Immature natural killer cell (primary cell): ENCODE results near the gene PRRC2B. TPM values are rescaled to one million over a fixed set of nuclear protein-coding genes. Genes with fewer than 3 reads are reported as not detected.
"Not testable (repeated sequence)": the region's sequence is repeated elsewhere in the genome, so short reads cannot be mapped to it uniquely, and the experiment has no call there.

ENCODE experiments used
- DNase-seq, 3 donors: peaks; one replicate each; pipeline ENCODE4 v3.0.0; 2022; ENCODE audit warnings: mixed read lengths in 1 of 3
- H3K27ac Mint-ChIP-seq, 6 donors: one replicate each; pipeline ENCODE4 v1.8.0; 2020; ENCODE audit warnings: mixed read lengths in 6 of 6, mild to moderate bottlenecking in 5 of 6, inconsistent platforms in 4 of 6, moderate library complexity in 3 of 6
- H3K27me3 Mint-ChIP-seq, 3 donors: one replicate each; pipeline ENCODE4 v1.8.0; 2020 to 2021; ENCODE audit warnings: low read depth in 3 of 3, mild to moderate bottlenecking in 3 of 3, mixed read lengths in 3 of 3, moderate library complexity in 3 of 3, inconsistent platforms in 1 of 3
- H3K36me3 Mint-ChIP-seq, 3 donors: one replicate each; pipeline ENCODE4 v1.8.0; 2020; ENCODE audit warnings: mixed read lengths in 3 of 3, inconsistent platforms in 2 of 3, mild to moderate bottlenecking in 2 of 3
- H3K4me1 Mint-ChIP-seq, 2 donors: one replicate each; pipeline ENCODE4 v1.8.0; 2020; ENCODE audit warnings: inconsistent platforms in 2 of 2, mild to moderate bottlenecking in 2 of 2, mixed read lengths in 2 of 2, moderate library complexity in 1 of 2
- H3K4me3 Mint-ChIP-seq, 5 donors: one replicate each; pipeline ENCODE4 v1.8.0; 2020; ENCODE audit warnings: mild to moderate bottlenecking in 5 of 5, mixed read lengths in 5 of 5, inconsistent platforms in 3 of 5, moderate library complexity in 3 of 5
- H3K9me3 Mint-ChIP-seq, 6 donors: one replicate each; pipeline ENCODE4 v1.8.0; 2020; ENCODE audit warnings: mild to moderate bottlenecking in 6 of 6, mixed read lengths in 6 of 6, inconsistent platforms in 4 of 6, moderate library complexity in 3 of 6
- polyA plus RNA-seq, 3 donors: library from polyadenylated mRNA; unstranded; fragments of 300-500 nt; fragmentation: Illumina TruSeq; gene quantifications; one replicate each; pipeline ENCODE4 v1.2.3, GENCODE V29; 2021

Gene PRRC2B
- polyA plus RNA-seq, 3 donors from 2014 or later: 2.0 to 48.1 (median 9.6) TPM

DNA sequence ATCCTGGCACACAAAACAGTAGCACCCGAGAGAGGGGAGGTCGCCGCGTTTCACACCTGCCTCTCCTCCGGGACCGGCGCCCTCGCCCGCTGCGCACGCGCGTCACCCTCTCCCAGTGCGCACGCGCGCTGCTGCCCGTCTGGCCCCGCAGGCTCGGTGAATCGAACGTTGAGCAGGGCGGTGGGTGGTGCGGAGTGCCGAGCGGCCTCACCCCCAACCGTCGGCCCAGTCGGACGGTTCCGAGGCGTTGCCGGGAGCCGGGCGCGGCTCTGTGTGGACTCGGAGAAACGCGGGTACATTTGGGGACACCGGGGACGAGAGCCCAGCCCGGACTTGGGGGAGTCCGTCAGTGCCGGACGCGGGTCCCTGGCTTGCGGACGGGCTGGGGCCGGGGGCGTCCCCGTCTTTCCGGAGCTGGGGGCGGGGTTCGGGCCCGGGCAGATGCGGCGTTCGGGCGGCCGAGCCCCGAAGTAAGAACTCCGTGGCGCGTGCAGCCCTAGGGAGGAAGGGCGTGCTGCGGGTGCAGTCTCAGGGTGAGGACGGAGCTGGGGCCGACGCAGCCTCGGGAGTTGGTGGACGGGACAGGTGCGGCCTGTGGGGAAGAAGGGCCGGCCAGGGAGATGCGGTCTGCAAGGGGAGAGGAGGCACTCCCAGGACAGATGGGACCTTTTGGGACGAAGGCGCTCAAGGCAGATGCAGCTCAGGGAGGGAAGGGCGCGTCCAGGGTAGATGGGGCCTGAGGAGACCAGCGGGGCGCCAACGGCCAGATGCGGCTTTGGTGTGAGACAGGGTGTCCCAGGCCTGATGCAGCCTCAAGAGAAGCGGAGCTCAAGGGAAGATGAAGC lies 109.1 kb downstream of the PRRC2B start, which contains the start of gene POMT1:
Gene POMT1, plus strand, starts transcription at position 138 of the 845 bp plus-strand sequence. CDS start 1,301 bp downstream, outside the sequence.
- peaks cover 0 to 14% (median 4%) of the 10 kb centered on the region in 3 donors for H3K36me3 Mint-ChIP-seq
- H3K4me1 Mint-ChIP-seq: peaks cover 40 to 50% of the 10 kb centered on the region in 2 donors
- H3K9me3 Mint-ChIP-seq: no peaks in the 10 kb centered on the region
- peak within 1 kb of the TSS; percentile 73 to 84 (median 80) for H3K27ac Mint-ChIP-seq
- H3K27me3 Mint-ChIP-seq: peaks cover 10 to 28% (median 14%) of the 10 kb centered on the region in 3 donors
- H3K4me3 Mint-ChIP-seq: peak within 1 kb of the TSS; percentile 88 to 93 (median 92)
- DNase-seq: peak; percentile 88 to 91 (median 89)

DNA sequence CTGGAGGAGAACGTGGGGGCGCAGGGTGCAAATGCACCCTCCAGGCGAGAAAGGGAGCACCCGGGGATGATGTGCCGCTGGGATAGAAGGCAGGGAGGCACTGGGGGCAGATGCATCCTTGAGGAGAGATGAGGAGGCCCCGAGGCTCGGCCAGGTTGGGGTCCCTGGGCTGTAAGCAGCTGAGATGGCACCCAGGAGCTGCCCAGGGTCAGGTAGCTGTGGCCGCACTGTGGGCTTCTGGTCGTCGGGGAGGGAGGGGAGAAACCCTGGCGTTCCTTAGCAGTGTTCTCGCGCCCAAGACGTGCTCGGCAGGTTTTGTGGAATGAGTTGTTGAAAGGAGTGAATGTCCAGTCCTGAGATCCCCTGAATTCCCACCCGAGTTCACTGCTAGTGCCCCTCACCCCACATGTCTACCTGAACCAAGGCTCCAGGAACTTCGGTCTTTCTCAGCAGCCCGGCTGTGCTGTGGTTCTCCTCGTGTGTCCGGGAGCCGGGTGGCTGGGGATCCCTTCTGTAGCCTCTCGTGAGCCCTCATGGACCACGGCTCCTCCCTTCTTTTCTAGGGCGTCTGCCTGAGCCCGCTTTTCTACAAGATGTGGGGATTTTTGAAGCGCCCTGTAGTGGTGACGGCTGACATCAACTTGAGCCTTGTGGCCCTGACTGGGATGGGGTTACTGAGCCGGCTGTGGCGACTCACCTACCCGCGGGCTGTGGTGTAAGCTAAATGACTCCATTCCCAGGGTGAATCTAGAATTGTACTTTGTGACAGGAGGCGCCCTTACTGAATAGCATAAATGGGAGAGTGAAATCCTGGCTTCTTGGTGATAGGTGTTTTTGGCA lies 110.0 kb downstream of the PRRC2B start:
- DNase-seq: peak in 2 of 3 donors; percentile 19 to 20
- Mint-ChIP-seq H3K4me3 (peak overlapping the region; percentile 88 to 93 (median 92)), H3K9me3 (no peaks in the 10 kb centered on the region), H3K27me3 (peaks cover 10 to 24% (median 14%) of the 10 kb centered on the region in 3 donors), H3K27ac (peak overlapping the region in 5 of 6 donors; percentile 76 to 81 (median 80)), H3K4me1 (peaks cover 40 to 50% of the 10 kb centered on the region in 2 donors), H3K36me3 (peaks cover 0 to 16% (median 4%) of the 10 kb centered on the region in 3 donors)

DNA sequence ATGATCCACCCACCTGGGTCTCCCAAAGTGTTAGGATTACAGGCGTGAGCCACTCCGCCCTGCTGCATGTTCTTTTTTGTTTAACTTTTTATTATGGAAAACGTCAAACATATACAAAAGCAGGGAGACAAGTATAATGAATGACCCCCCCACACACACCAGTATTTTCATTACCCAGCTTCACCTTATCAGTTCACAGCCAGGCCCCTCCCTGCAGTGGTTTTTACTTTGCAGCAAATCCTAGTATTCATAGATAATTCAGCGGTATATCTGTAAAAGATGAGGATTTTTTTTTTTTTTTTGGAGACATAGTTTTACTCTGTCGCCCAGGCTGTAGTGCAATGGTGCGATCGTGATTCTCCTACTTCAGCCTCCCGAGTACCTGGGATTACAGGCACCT lies 111.1 kb downstream of the PRRC2B start:
- Mint-ChIP-seq H3K36me3 (peaks cover 5 to 21% (median 9%) of the 10 kb centered on the region in 3 donors), H3K4me1 (peaks cover 35 to 44% of the 10 kb centered on the region in 2 donors), H3K9me3 (no peaks in the 10 kb centered on the region), H3K27me3 (peaks cover 9 to 18% (median 10%) of the 10 kb centered on the region in 3 donors), H3K4me3 (peak overlapping the region in 3 of 5 donors; percentile 38 to 52 (median 44)), H3K27ac (no peak overlapping the region)
- DNase-seq: no peak

DNA sequence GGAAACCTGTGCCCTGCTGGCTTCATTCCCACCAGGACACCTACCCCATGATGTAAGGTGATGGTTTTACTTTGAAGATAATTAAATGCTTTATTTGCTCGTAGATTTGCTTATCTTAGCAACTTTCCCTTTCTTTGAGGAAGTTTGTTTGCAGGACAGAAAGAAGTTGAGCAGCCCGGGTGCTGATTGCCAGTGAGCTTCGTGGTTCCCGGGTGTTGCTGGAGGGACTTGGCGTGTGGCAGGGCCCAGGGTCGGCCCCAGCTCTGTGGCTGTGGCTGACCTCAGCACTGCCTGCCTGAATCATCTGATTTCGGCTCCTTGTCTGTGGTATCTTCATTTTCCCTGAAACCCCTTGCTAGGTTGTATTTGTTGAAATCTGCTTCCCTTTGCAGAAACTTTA lies 117.5 kb downstream of the PRRC2B start:
- Mint-ChIP-seq H3K9me3 (no peaks in the 10 kb centered on the region), H3K27me3 (peaks cover 0 to 2% (median 0%) of the 10 kb centered on the region in 3 donors), H3K4me3 (no peak overlapping the region), H3K27ac (no peak overlapping the region), H3K4me1 (peaks cover 6 to 9% of the 10 kb centered on the region in 2 donors), H3K36me3 (peaks cover 8 to 41% (median 11%) of the 10 kb centered on the region in 3 donors)
- no peak for DNase-seq

- H3K27ac Mint-ChIP-seq: no peak overlapping the region
- no peak overlapping the region for H3K4me3 Mint-ChIP-seq
- peaks cover 6 to 9% of the 10 kb centered on the region in 2 donors for H3K4me1 Mint-ChIP-seq
- H3K36me3 Mint-ChIP-seq: peaks cover 8 to 38% (median 11%) of the 10 kb centered on the region in 3 donors
- H3K27me3 Mint-ChIP-seq: peaks cover 0 to 2% (median 0%) of the 10 kb centered on the region in 3 donors
- no peak for DNase-seq
- H3K9me3 Mint-ChIP-seq: no peaks in the 10 kb centered on the region
These were observed 118.0 kb downstream of the PRRC2B start for GRCh38 chr9:131511880-131512279.

DNA sequence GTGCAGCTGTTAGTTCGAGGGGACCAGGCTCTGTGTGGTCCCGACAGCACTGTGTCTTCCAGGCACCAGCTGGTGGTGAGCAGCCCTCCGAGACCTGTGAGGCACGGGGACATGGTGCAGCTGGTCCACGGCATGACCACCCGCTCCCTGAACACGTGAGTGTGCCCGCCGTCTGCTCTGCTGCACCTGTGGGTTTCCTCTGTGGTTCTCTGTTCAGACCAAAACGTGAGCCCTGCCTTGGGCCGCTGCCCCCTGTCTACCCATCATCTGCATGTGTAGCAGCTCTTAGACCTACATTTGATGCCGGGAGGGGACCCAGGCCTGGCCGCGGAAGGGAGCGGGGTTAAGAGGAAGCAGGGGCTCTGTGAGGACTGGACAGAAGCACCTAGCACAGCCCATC lies 119.3 kb downstream of the PRRC2B start:
- Mint-ChIP-seq H3K4me3 (peak overlapping the region in 1 of 5 donors; percentile 27), H3K4me1 (peaks cover 6 to 9% of the 10 kb centered on the region in 2 donors), H3K27ac (peak overlapping the region in 1 of 6 donors; percentile 21), H3K36me3 (peaks cover 12 to 46% (median 17%) of the 10 kb centered on the region in 3 donors), H3K9me3 (no peaks in the 10 kb centered on the region), H3K27me3 (peaks cover 0 to 3% (median 2%) of the 10 kb centered on the region in 3 donors)
- DNase-seq: peak; percentile 19 to 45 (median 24)

DNA sequence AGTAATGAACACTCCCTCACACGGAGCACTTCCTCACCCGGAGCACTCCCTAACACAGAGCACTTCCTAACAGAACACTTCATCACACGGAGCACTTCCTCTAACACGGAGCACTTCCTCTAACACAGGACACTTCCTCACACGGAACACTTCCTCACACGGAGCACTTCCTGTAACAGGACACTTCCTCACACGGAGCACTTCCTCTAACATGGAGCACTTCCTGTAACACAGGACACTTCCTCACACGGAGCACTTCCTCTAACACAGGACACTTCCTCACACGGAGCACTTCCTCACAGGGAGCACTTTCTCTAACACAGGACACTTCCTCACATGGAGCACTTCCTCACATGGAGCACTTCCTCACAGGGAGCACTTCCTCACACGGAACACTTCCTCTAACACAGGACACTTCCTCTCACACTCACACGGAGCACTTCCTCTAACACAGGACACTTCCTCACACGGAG lies 121.7 kb downstream of the PRRC2B start:
- H3K4me3 Mint-ChIP-seq, H3K9me3 Mint-ChIP-seq, H3K4me1 Mint-ChIP-seq, H3K27me3 Mint-ChIP-seq, H3K27ac Mint-ChIP-seq, DNase-seq: not testable (repeated sequence)
- H3K36me3 Mint-ChIP-seq: peaks cover 8 to 48% (median 21%) of the 10 kb centered on the region in 3 donors

GRCh38 chr9:131516100-131516499 lies 122.2 kb downstream of the PRRC2B start:
- DNase-seq: no peak
- Mint-ChIP-seq H3K36me3 (peaks cover 8 to 43% (median 19%) of the 10 kb centered on the region in 3 donors), H3K4me1 (peaks cover 6 to 9% of the 10 kb centered on the region in 2 donors), H3K27ac (no peak overlapping the region), H3K4me3 (no peak overlapping the region), H3K27me3 (peaks cover 0 to 3% (median 2%) of the 10 kb centered on the region in 3 donors), H3K9me3 (no peaks in the 10 kb centered on the region)

- Mint-ChIP-seq H3K4me1 (peaks cover 6 to 9% of the 10 kb centered on the region in 2 donors), H3K27ac (no peak overlapping the region), H3K27me3 (peaks cover 0 to 4% (median 2%) of the 10 kb centered on the region in 3 donors), H3K36me3 (peaks cover 8 to 38% (median 23%) of the 10 kb centered on the region in 3 donors), H3K4me3 (no peak overlapping the region), H3K9me3 (no peaks in the 10 kb centered on the region)
- no peak for DNase-seq
These were observed 123.0 kb downstream of the PRRC2B start for GRCh38 chr9:131516930-131517329.

- H3K36me3 Mint-ChIP-seq: peaks cover 8 to 30% (median 23%) of the 10 kb centered on the region in 3 donors
- DNase-seq: no peak
- peaks cover 6 to 7% of the 10 kb centered on the region in 2 donors for H3K4me1 Mint-ChIP-seq
- H3K9me3 Mint-ChIP-seq: no peaks in the 10 kb centered on the region
- H3K4me3 Mint-ChIP-seq: no peak overlapping the region
- H3K27ac Mint-ChIP-seq: no peak overlapping the region
- peaks cover 0 to 4% (median 2%) of the 10 kb centered on the region in 3 donors for H3K27me3 Mint-ChIP-seq
These were observed 123.9 kb downstream of the PRRC2B start for GRCh38 chr9:131517761-131518190.

GRCh38 chr9:131518553-131518952 lies 124.7 kb downstream of the PRRC2B start:
- Mint-ChIP-seq H3K4me1 (no peaks in the 10 kb centered on the region), H3K27ac (peak overlapping the region in 1 of 6 donors; percentile 12), H3K9me3 (no peaks in the 10 kb centered on the region), H3K36me3 (peaks cover 8 to 28% (median 23%) of the 10 kb centered on the region in 3 donors), H3K27me3 (peaks cover 0 to 4% (median 0%) of the 10 kb centered on the region in 3 donors), H3K4me3 (no peak overlapping the region)
- no peak for DNase-seq

DNA sequence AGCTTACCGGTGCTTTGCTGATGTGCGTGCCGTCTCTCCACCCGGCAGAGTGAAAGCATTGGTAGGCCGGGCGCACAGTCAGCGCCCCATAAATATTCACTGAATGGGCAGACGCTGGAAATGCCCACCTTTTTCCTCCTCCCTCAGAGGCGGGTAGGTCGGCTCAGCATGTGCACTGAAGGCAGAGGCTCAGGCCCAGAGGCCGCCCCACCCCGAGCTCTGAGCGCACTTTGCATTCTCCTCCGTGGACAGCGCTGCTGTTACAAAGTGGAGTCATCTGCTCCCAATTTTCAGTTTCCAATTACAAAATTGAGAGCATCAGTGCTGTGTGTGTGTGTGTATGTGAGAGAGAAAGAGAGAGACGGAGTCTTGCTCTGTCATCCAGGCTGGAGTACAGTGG lies 126.6 kb downstream of the PRRC2B start:
- H3K27ac Mint-ChIP-seq: no peak overlapping the region

DNA sequence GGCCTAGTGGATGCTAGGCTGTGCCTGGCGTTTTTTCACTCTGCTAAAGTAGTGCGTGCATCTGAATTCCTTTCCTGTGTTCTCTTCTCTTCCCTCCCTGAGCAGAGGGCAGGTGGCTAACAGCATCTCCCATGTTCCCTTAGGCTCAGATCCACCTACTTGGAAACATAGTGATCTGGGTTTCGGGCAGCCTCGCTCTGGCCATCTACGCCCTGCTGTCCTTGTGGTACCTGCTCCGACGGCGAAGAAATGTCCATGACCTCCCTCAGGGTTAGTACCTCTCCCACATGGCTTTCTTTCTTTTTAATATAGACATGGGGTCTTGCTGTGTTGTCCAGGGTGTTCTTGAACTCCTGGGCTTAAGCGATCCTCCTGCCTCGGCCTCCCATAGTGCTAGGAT lies 127.3 kb downstream of the PRRC2B start:
- no peak for DNase-seq
- no peak overlapping the region for H3K27ac Mint-ChIP-seq
- H3K36me3 Mint-ChIP-seq: peaks cover 8 to 39% (median 23%) of the 10 kb centered on the region in 3 donors
- H3K27me3 Mint-ChIP-seq: peaks cover 0 to 4% (median 0%) of the 10 kb centered on the region in 3 donors
- H3K4me1 Mint-ChIP-seq: no peaks in the 10 kb centered on the region
- no peak overlapping the region for H3K4me3 Mint-ChIP-seq
- H3K9me3 Mint-ChIP-seq: no peaks in the 10 kb centered on the region

More for the DNA sequence above, 126.6 kb downstream of the PRRC2B start:
- H3K4me3 Mint-ChIP-seq: no peak overlapping the region
- H3K9me3 Mint-ChIP-seq: no peaks in the 10 kb centered on the region
- H3K36me3 Mint-ChIP-seq: peaks cover 8 to 37% (median 23%) of the 10 kb centered on the region in 3 donors
- no peak for DNase-seq
- H3K27me3 Mint-ChIP-seq: peaks cover 0 to 4% (median 0%) of the 10 kb centered on the region in 3 donors
- no peaks in the 10 kb centered on the region for H3K4me1 Mint-ChIP-seq
